Mesenchymal stem cell (in vitro differentiated cells and primary cell): ENCODE measurements around the gene MORF4L1.
"Not testable (repeated sequence)": the region's sequence is repeated elsewhere in the genome, so short reads cannot be mapped to it uniquely, and the experiment has no call there.

Experiments
- DNase-seq: peaks from one replicate; pipeline ENCODE4 v3.0.0-alpha.2; 2013
- H2AFZ ChIP-seq: one replicate; pipeline ENCODE4 v1.6.1; 2013; ENCODE audit warnings: low read depth, mild to moderate bottlenecking, control low read depth, inconsistent platforms, low read length, moderate library complexity
- H2AK5ac ChIP-seq: 2 replicates; pipeline ENCODE4 v1.6.1; 2013; ENCODE audit warnings: low read length, moderate library complexity, mild to moderate bottlenecking, inconsistent platforms; ENCODE audit not compliant: severe bottlenecking
- H2BK120ac ChIP-seq: one replicate; pipeline ENCODE4 v1.6.1; 2013; ENCODE audit warnings: low read depth, mild to moderate bottlenecking, inconsistent platforms, low read length, moderate library complexity
- H2BK12ac ChIP-seq, 2 experiments: one replicate each; pipeline ENCODE4 v1.6.1; 2013; ENCODE audit warnings: inconsistent platforms in 2 of 2, low read length in 2 of 2, mild to moderate bottlenecking in 2 of 2, moderate library complexity in 2 of 2, control low read depth in 1 of 2
- H2BK15ac ChIP-seq: one replicate; pipeline ENCODE4 v1.6.1; 2013; ENCODE audit warnings: mild to moderate bottlenecking, low read depth, inconsistent platforms; ENCODE audit not compliant: poor library complexity, severe bottlenecking
- H2BK5ac ChIP-seq: 2 replicates; pipeline ENCODE4 v1.6.1; 2013; ENCODE audit warnings: low read depth, mild to moderate bottlenecking, low read length, control low read depth, inconsistent platforms; ENCODE audit not compliant: poor library complexity, severe bottlenecking
- H3K14ac ChIP-seq, 2 experiments: one replicate each; pipeline ENCODE4 v1.6.1; 2013; ENCODE audit warnings: inconsistent platforms in 2 of 2, low read length in 2 of 2, control low read depth in 1 of 2, mild to moderate bottlenecking in 1 of 2, moderate library complexity in 1 of 2
- H3K18ac ChIP-seq, 2 experiments: one replicate each; pipeline ENCODE4 v1.6.1; 2013; ENCODE audit warnings: inconsistent platforms in 2 of 2, low read length in 2 of 2, control low read depth in 1 of 2, low read depth in 1 of 2, mild to moderate bottlenecking in 1 of 2
- H3K23ac ChIP-seq, 2 experiments: one replicate each; pipeline ENCODE4 v1.6.1; 2013; ENCODE audit warnings: inconsistent platforms in 2 of 2, low read length in 2 of 2, mild to moderate bottlenecking in 2 of 2, moderate library complexity in 2 of 2, control low read depth in 1 of 2
- H3K27ac ChIP-seq: 2 replicates; pipeline ENCODE4 v1.5.1; 2013; ENCODE audit warnings: mild to moderate bottlenecking, moderate library complexity, low read length, control low read depth, inconsistent platforms; ENCODE audit not compliant: poor library complexity, severe bottlenecking
- H3K27me3 ChIP-seq, 2 experiments: 2 replicates each; pipeline versions ENCODE4 v1.6.1 to v1.7.0; 2013; ENCODE audit warnings: low read length in 2 of 2, mild to moderate bottlenecking in 2 of 2, moderate library complexity in 2 of 2, control low read depth in 1 of 2, inconsistent platforms in 1 of 2; ENCODE audit not compliant: control insufficient read depth in 1 of 2, insufficient read depth in 1 of 2
- H3K36me3 ChIP-seq, 2 experiments: 2 replicates each; pipeline versions ENCODE4 v1.6.1 to v1.7.0; 2013; ENCODE audit warnings: low read length in 2 of 2, control low read depth in 1 of 2, inconsistent platforms in 1 of 2, low read depth in 1 of 2, mild to moderate bottlenecking in 1 of 2; ENCODE audit not compliant: insufficient read depth in 2 of 2, control insufficient read depth in 1 of 2
- H3K4ac ChIP-seq, 2 experiments: one replicate each; pipeline ENCODE4 v1.6.1; 2013; ENCODE audit warnings: inconsistent platforms in 2 of 2, low read length in 2 of 2, mild to moderate bottlenecking in 2 of 2, moderate library complexity in 2 of 2, control low read depth in 1 of 2, low read depth in 1 of 2
- H3K4me1 ChIP-seq: 2 replicates; pipeline ENCODE4 v1.6.1; 2013; ENCODE audit warnings: low read depth, low read length, control low read depth; ENCODE audit not compliant: control insufficient read depth, insufficient read depth
- H3K4me2 ChIP-seq: 2 replicates; pipeline ENCODE4 v1.6.1; 2013; ENCODE audit warnings: low read length, mild to moderate bottlenecking, inconsistent platforms; ENCODE audit not compliant: poor library complexity, severe bottlenecking
- H3K4me3 ChIP-seq, 2 experiments: 2 replicates each; pipeline versions ENCODE4 v1.5.1 to v1.7.0; 2013; ENCODE audit warnings: low read length in 2 of 2, mild to moderate bottlenecking in 2 of 2, control low read depth in 1 of 2, low read depth in 1 of 2; ENCODE audit not compliant: insufficient read depth in 1 of 2
- H3K79me1 ChIP-seq: replicated peaks from 2 replicates; pipeline ENCODE4 v1.6.1; 2013; ENCODE audit warnings: mild to moderate bottlenecking, control low read depth, low read length, inconsistent platforms; ENCODE audit not compliant: poor library complexity, severe bottlenecking
- H3K9ac ChIP-seq: 2 replicates; pipeline ENCODE4 v1.7.0; 2013; ENCODE audit warnings: mild to moderate bottlenecking, low read length, moderate library complexity
- H3K9me3 ChIP-seq: 2 replicates; pipeline ENCODE4 v1.7.0; 2013; ENCODE audit warnings: mild to moderate bottlenecking, low read length; ENCODE audit not compliant: control insufficient read depth
- H4K8ac ChIP-seq: one replicate; pipeline ENCODE4 v1.6.1; 2013; ENCODE audit warnings: inconsistent platforms, mild to moderate bottlenecking, low read length, moderate library complexity
- H4K91ac ChIP-seq: one replicate; pipeline ENCODE4 v1.6.1; 2013; ENCODE audit warnings: mild to moderate bottlenecking, low read length, inconsistent platforms
- WGBS: methylation state at CpG from one replicate; pipeline ENCODE4 v1.1.7; 2013; ENCODE audit warnings: mixed read lengths; 5-methylcytosine and 5-hydroxymethylcytosine counted together

MORF4L1 gene

GRCh38 chr15:78873793-78874765 lies 1.4 kb downstream of the MORF4L1 start:
- peak overlapping the region; percentile 81 to 98 for H3K4me3 ChIP-seq

GRCh38 chr15:78875107-78875914 lies 2.6 kb downstream of the MORF4L1 start:
- no peak overlapping the region for H2AFZ ChIP-seq
- peak overlapping the region; percentile 100 for H3K9ac ChIP-seq
- peak; percentile 16 for DNase-seq
- no peak overlapping the region for H4K8ac ChIP-seq
- no peak overlapping the region for H2BK15ac ChIP-seq
- H3K79me1 ChIP-seq: peaks cover 2% of the 10 kb centered on the region
- no peaks in the 10 kb centered on the region for H3K27me3 ChIP-seq
- H3K36me3 ChIP-seq: peaks cover 0 to under 1% of the 10 kb centered on the region in 2 experiments
- H3K9me3 ChIP-seq: no peaks in the 10 kb centered on the region
- H3K18ac ChIP-seq: no peak overlapping the region
- H3K23ac ChIP-seq: no peak overlapping the region
- H3K4me3 ChIP-seq: peak overlapping the region in 1 of 2 experiments; percentile 98
- H3K4me1 ChIP-seq: peaks cover 11% of the 10 kb centered on the region
- no peak overlapping the region for H4K91ac ChIP-seq
- 83% methylated on average over 22 of the region's 22 CpGs for WGBS
- H2BK120ac ChIP-seq: no peak overlapping the region
- H3K27ac ChIP-seq: no peak overlapping the region
- no peak overlapping the region for H2BK5ac ChIP-seq
- H2AK5ac ChIP-seq: no peak overlapping the region
- H3K4ac ChIP-seq: no peak overlapping the region
- H2BK12ac ChIP-seq: no peak overlapping the region
- H3K14ac ChIP-seq: no peak overlapping the region
- H3K4me2 ChIP-seq: peak overlapping the region; percentile 26

More at GRCh38 chr15:78873793-78874765, 1.4 kb downstream of the MORF4L1 start:
- Histone ChIP-seq H3K4ac (no peak overlapping the region), H2BK15ac (no peak overlapping the region), H3K9me3 (no peaks in the 10 kb centered on the region), H2AK5ac (no peak overlapping the region), H2AFZ (no peak overlapping the region), H3K4me2 (peak overlapping the region; percentile 89), H3K23ac (no peak overlapping the region), H3K18ac (peak overlapping the region in 1 of 2 experiments; percentile 31), H3K36me3 (no peaks in the 10 kb centered on the region), H2BK120ac (no peak overlapping the region), H3K27ac (peak overlapping the region; percentile 94), H3K4me1 (peaks cover 9% of the 10 kb centered on the region), H4K8ac (no peak overlapping the region), H3K79me1 (peaks cover 2% of the 10 kb centered on the region), H3K9ac (peak overlapping the region; percentile 100), H4K91ac (no peak overlapping the region), H2BK5ac (peak overlapping the region; percentile 36), H3K14ac (no peak overlapping the region), H3K27me3 (no peaks in the 10 kb centered on the region), H2BK12ac (no peak overlapping the region)
- WGBS: 2% methylated on average over 35 of the region's 38 CpGs
- DNase-seq: peak; percentile 51

GRCh38 chr15:78876954-78877353 lies 4.3 kb downstream of the MORF4L1 start:
- not testable (repeated sequence) for H3K18ac ChIP-seq, H2BK5ac ChIP-seq, H3K4ac ChIP-seq, H3K4me2 ChIP-seq, H2BK12ac ChIP-seq, H2AFZ ChIP-seq, H4K91ac ChIP-seq, H3K9me3 ChIP-seq, H4K8ac ChIP-seq, DNase-seq, H2BK15ac ChIP-seq, H3K27me3 ChIP-seq, H3K79me1 ChIP-seq, H3K23ac ChIP-seq, H3K27ac ChIP-seq, H2BK120ac ChIP-seq, H3K14ac ChIP-seq, H2AK5ac ChIP-seq
- H3K4me3 ChIP-seq: peak overlapping the region in 1 of 2 experiments; percentile 98
- peaks cover 4 to 16% of the 10 kb centered on the region in 2 experiments for H3K36me3 ChIP-seq
- H3K4me1 ChIP-seq: peaks cover 11% of the 10 kb centered on the region
- 92% methylated on average over 12 of the region's 14 CpGs for WGBS
- peak overlapping the region; percentile 74 for H3K9ac ChIP-seq

GRCh38 chr15:78878356-78878755 lies 5.7 kb downstream of the MORF4L1 start:
- WGBS: no CpG with 5 or more reads among the region's 1 CpG

More at GRCh38 chr15:78878356-78878755, 5.7 kb downstream of the MORF4L1 start:
- Histone ChIP-seq H3K4me2 (no peak overlapping the region), H2BK12ac (no peak overlapping the region), H2BK120ac (no peak overlapping the region), H3K4me1 (peaks cover 9% of the 10 kb centered on the region), H4K8ac (no peak overlapping the region), H4K91ac (no peak overlapping the region), H3K4ac (no peak overlapping the region), H2BK15ac (no peak overlapping the region), H3K9me3 (no peaks in the 10 kb centered on the region), H3K79me1 (no peaks in the 10 kb centered on the region), H3K14ac (no peak overlapping the region), H3K9ac (peak overlapping the region; percentile 63), H3K18ac (no peak overlapping the region), H2AK5ac (no peak overlapping the region), H2AFZ (no peak overlapping the region), H3K27me3 (no peaks in the 10 kb centered on the region), H3K36me3 (peaks cover 6 to 30% of the 10 kb centered on the region in 2 experiments), H3K23ac (no peak overlapping the region), H2BK5ac (no peak overlapping the region), H3K27ac (no peak overlapping the region), H3K4me3 (peak overlapping the region in 1 of 2 experiments; percentile 64)
- DNase-seq: peak; percentile 54
